IPS-18a (cell line): ENCODE measurements around the gene PCDHB16.
"Not testable (repeated sequence)": the region's sequence is repeated elsewhere in the genome, so short reads cannot be mapped to it uniquely, and the experiment has no call there.

Source experiments
- H3K27ac ChIP-seq: one replicate; pipeline ENCODE4 v1.5.1; 2013; ENCODE audit warnings: low read length
- H3K27me3 ChIP-seq: one replicate; pipeline ENCODE4 v1.6.1; 2013; ENCODE audit warnings: mild to moderate bottlenecking, low read length; ENCODE audit not compliant: control insufficient read depth, insufficient read depth
- H3K36me3 ChIP-seq: one replicate; pipeline ENCODE4 v1.6.1; 2013; ENCODE audit warnings: low read depth, low read length; ENCODE audit not compliant: control insufficient read depth
- H3K4me1 ChIP-seq: one replicate; pipeline ENCODE4 v1.6.1; 2013; ENCODE audit warnings: low read depth, low read length; ENCODE audit not compliant: control insufficient read depth
- H3K4me3 ChIP-seq: one replicate; pipeline ENCODE4 v1.5.1; 2013; ENCODE audit warnings: low read length
- H3K9ac ChIP-seq: one replicate; pipeline ENCODE4 v1.6.1; 2013; ENCODE audit warnings: mild to moderate bottlenecking, low read length, moderate library complexity
- H3K9me3 ChIP-seq: one replicate; pipeline ENCODE4 v1.6.1; 2013; ENCODE audit warnings: low read depth, low read length; ENCODE audit not compliant: control insufficient read depth

The PCDHB16 gene

GRCh38 chr5:141213656-141214339, 31.6 kb downstream of the PCDHB16 start, which contains the start of gene PCDHB13:
TSS of gene PCDHB13 (plus strand) at chr5:141213919. CDS start at chr5:141214124, 205 bp downstream.
- not testable (repeated sequence) for H3K4me1 ChIP-seq, H3K27me3 ChIP-seq, H3K9me3 ChIP-seq, H3K4me3 ChIP-seq, H3K27ac ChIP-seq, H3K9ac ChIP-seq, H3K36me3 ChIP-seq

DNA sequence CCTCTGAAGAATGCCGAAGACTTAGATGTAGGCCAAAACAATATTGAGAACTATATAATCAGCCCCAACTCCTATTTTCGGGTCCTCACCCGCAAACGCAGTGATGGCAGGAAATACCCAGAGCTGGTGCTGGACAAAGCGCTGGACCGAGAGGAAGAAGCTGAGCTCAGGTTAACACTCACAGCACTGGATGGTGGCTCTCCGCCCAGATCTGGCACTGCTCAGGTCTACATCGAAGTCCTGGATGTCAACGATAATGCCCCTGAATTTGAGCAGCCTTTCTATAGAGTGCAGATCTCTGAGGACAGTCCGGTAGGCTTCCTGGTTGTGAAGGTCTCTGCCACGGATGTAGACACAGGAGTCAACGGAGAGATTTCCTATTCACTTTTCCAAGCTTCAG, 32.4 kb downstream of the PCDHB16 start:
- H3K36me3 ChIP-seq, H3K27me3 ChIP-seq, H3K9ac ChIP-seq, H3K4me1 ChIP-seq, H3K27ac ChIP-seq, H3K4me3 ChIP-seq, H3K9me3 ChIP-seq: not testable (repeated sequence)

DNA sequence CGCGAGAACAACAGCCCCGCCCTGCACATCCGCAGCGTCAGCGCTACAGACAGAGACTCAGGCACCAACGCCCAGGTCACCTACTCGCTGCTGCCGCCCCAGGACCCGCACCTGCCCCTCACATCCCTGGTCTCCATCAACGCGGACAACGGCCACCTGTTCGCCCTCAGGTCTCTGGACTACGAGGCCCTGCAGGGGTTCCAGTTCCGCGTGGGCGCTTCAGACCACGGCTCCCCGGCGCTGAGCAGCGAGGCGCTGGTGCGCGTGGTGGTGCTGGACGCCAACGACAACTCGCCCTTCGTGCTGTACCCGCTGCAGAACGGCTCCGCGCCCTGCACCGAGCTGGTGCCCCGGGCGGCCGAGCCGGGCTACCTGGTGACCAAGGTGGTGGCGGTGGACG, 33.3 kb downstream of the PCDHB16 start:
- H3K4me1 ChIP-seq, H3K27me3 ChIP-seq, H3K27ac ChIP-seq, H3K9ac ChIP-seq, H3K4me3 ChIP-seq, H3K36me3 ChIP-seq, H3K9me3 ChIP-seq: not testable (repeated sequence)

- not testable (repeated sequence) for H3K36me3 ChIP-seq, H3K4me3 ChIP-seq, H3K9me3 ChIP-seq, H3K4me1 ChIP-seq, H3K9ac ChIP-seq, H3K27ac ChIP-seq, H3K27me3 ChIP-seq
Measured at GRCh38 chr5:141216035-141216434, 33.8 kb downstream of the PCDHB16 start.

GRCh38 chr5:141223112-141223783, 41.1 kb downstream of the PCDHB16 start, which contains the start of gene PCDHB14:
TSS of gene PCDHB14 (plus strand) at chr5:141223343. CDS start at chr5:141223506, 163 bp downstream.
- peak within 1 kb of the TSS; percentile 26 for H3K9ac ChIP-seq
- peak within 1 kb of the TSS; percentile 43 for H3K4me3 ChIP-seq

GRCh38 chr5:141224844-141225243, 42.7 kb downstream of the PCDHB16 start:
- H3K27me3 ChIP-seq, H3K36me3 ChIP-seq, H3K27ac ChIP-seq, H3K4me1 ChIP-seq, H3K9me3 ChIP-seq, H3K9ac ChIP-seq, H3K4me3 ChIP-seq: not testable (repeated sequence)

More at GRCh38 chr5:141223112-141223783, 41.1 kb downstream of the PCDHB16 start, which contains the start of gene PCDHB14:
- Histone ChIP-seq H3K9me3 (no peaks in the 10 kb centered on the region), H3K4me1 (no peaks in the 10 kb centered on the region), H3K27me3 (no peaks in the 10 kb centered on the region), H3K27ac (no peak within 1 kb of the TSS), H3K36me3 (no peaks in the 10 kb centered on the region)

DNA sequence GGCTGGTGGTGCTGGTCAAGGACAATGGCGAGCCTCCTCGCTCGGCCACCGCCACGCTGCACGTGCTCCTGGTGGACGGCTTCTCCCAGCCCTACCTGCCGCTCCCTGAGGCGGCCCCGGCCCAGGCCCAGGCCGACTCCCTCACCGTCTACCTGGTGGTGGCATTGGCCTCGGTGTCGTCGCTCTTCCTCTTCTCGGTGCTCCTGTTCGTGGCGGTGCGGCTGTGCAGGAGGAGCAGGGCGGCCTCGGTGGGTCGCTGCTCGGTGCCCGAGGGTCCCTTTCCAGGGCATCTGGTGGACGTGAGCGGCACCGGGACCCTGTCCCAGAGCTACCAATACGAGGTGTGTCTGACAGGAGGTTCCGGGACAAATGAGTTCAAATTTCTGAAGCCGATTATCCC, 43.2 kb downstream of the PCDHB16 start:
- H3K4me3 ChIP-seq, H3K27me3 ChIP-seq, H3K9me3 ChIP-seq, H3K9ac ChIP-seq, H3K4me1 ChIP-seq, H3K36me3 ChIP-seq, H3K27ac ChIP-seq: not testable (repeated sequence)

DNA sequence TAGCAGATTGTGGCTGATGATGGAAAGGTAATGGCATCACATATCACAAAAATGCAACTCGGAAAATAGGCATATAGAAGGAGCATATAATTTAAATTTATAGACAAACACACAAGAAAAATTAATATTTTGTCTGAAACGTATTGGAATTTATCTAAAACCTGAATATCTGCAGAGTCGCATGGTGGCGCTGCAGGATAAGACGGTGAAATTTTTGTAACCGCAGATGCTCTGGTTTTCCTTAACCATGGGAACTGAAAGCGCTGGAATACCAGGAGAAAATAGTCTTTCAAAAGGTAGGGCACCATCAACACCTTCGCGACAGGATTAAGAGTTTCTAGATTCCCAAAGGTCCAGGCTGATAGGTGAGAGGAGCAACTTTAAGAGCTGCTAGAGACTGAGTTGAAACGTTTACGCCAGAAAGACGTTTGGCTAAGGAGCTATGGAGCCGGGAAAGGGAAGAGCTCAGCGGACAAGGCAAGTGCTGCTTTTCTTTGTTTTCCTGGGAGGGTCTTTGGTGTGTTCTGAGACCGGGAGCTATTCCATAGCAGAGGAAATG, 52.0 kb downstream of the PCDHB16 start:
- Histone ChIP-seq H3K4me3 (no peak overlapping the region), H3K4me1 (no peaks in the 10 kb centered on the region), H3K9me3 (peaks cover 21% of the 10 kb centered on the region), H3K36me3 (no peaks in the 10 kb centered on the region), H3K27ac (no peak overlapping the region), H3K27me3 (no peaks in the 10 kb centered on the region), H3K9ac (no peak overlapping the region)
